IPS-20b (cell line): Measurements from ENCODE around the gene TEX55.
"Not testable (repeated sequence)": the region's sequence is repeated elsewhere in the genome, so short reads cannot be mapped to it uniquely, and the experiment has no call there.

Experiments
- H3K27ac ChIP-seq: one replicate; pipeline ENCODE4 v1.5.1; 2013; ENCODE audit warnings: low read length
- H3K27me3 ChIP-seq: 2 replicates; pipeline ENCODE4 v1.6.1; 2013; ENCODE audit warnings: mild to moderate bottlenecking, low read length, inconsistent platforms; ENCODE audit not compliant: insufficient read depth
- H3K36me3 ChIP-seq: 2 replicates; pipeline ENCODE4 v1.6.1; 2013; ENCODE audit warnings: low read depth, mild to moderate bottlenecking, inconsistent platforms, low read length, moderate library complexity; ENCODE audit not compliant: insufficient read depth
- H3K4me1 ChIP-seq: 2 replicates; pipeline ENCODE4 v1.6.1; 2013; ENCODE audit warnings: mild to moderate bottlenecking, control low read depth, inconsistent platforms, low read length, moderate library complexity; ENCODE audit not compliant: insufficient read depth
- H3K4me3 ChIP-seq: 2 replicates; pipeline ENCODE4 v1.5.1; 2013; ENCODE audit warnings: mild to moderate bottlenecking, low read length, inconsistent platforms
- H3K9ac ChIP-seq: 2 replicates; pipeline ENCODE4 v1.6.1; 2013; ENCODE audit warnings: low read depth, mild to moderate bottlenecking, inconsistent platforms, low read length, moderate library complexity
- H3K9me3 ChIP-seq: 2 replicates; pipeline ENCODE4 v1.6.1; 2013; ENCODE audit warnings: mild to moderate bottlenecking, low read depth, low read length, inconsistent platforms; ENCODE audit not compliant: insufficient read depth

TEX55 gene

DNA sequence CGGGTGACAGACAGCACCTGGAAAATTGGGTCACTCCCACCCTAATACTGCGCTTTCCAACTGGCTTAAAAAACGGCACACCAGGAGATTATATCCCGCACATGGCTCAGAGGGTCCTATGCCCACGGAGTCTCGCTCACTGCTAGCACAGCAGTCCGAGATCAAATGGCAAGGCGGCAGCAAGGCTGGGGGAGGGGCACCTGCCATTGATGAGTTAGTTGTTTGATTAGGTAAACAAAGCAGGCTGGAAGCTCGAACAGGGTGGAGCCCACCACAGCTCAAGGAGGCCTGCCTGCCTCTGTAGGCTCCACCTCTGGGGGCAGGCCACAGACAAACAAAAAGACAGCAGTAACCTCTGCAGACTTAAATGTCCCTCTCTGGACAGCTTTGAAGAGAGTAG is 18.8 kb downstream of the TEX55 start:
- H3K4me3 ChIP-seq, H3K27me3 ChIP-seq, H3K9ac ChIP-seq: not testable (repeated sequence)

DNA sequence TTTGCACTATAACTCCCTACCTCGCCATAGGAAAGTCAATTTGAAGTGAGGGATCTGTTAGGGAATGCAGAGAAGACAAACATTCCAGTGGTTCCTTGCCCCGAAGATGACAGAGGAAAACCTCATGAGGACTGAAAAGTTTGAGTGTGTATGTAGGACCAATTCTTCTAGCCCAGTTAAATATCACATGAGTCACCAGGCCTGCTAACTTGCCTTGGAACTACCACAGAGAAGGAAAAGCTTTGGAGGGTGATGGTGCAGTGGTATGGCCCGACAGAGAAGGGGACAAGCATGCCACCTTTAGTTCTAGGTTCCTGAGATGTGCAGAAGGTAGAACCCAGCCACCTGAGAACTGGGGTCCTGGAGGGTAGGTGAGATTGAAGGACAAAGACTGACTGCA is 24.9 kb downstream of the TEX55 start:
- Histone ChIP-seq H3K27ac (no peak overlapping the region), H3K9ac (no peak overlapping the region), H3K4me3 (no peak overlapping the region), H3K9me3 (no peaks in the 10 kb centered on the region), H3K4me1 (no peaks in the 10 kb centered on the region), H3K36me3 (no peaks in the 10 kb centered on the region), H3K27me3 (0 out of 2 replicates have a peak, but pooled peaks cover 4% of the 10 kb centered on the region)

More for the DNA sequence above, 18.8 kb downstream of the TEX55 start:
- H3K4me1 ChIP-seq, H3K36me3 ChIP-seq, H3K27ac ChIP-seq: not testable (repeated sequence)
- peaks cover 26% of the 10 kb centered on the region for H3K9me3 ChIP-seq

DNA sequence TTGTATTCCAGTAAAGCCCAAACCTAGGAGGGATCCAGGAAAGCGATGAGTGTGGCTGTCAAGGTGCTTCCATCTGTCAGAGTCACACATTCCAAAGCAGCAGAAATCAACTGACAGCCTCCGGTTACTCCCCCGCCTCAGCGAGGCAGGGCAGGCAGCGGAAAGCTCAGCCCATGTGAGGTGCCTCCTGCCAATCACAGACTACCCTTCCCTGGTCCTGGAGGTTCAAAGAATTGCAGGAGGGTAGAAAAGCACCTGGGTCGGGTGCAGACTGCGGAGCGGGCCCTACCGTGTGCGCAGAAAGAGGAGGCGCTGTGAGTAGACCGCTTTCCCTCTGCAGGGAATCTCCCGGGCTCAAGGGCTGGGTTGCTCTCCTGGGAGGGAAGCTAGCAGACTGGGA is 27.4 kb downstream of the TEX55 start, which contains the start of gene UPK1B:
Gene UPK1B (plus strand): TSS at position 274 of the 400 bp plus-strand sequence. CDS start 13,144 bp downstream, outside the sequence.
- no peaks in the 10 kb centered on the region for H3K9me3 ChIP-seq
- H3K4me3 ChIP-seq: no peak within 1 kb of the TSS
- no peaks in the 10 kb centered on the region for H3K36me3 ChIP-seq
- 0 out of 2 replicates have a peak, but pooled peaks cover 4% of the 10 kb centered on the region for H3K27me3 ChIP-seq
- no peak within 1 kb of the TSS for H3K27ac ChIP-seq
- H3K9ac ChIP-seq: no peak within 1 kb of the TSS
- no peaks in the 10 kb centered on the region for H3K4me1 ChIP-seq

DNA sequence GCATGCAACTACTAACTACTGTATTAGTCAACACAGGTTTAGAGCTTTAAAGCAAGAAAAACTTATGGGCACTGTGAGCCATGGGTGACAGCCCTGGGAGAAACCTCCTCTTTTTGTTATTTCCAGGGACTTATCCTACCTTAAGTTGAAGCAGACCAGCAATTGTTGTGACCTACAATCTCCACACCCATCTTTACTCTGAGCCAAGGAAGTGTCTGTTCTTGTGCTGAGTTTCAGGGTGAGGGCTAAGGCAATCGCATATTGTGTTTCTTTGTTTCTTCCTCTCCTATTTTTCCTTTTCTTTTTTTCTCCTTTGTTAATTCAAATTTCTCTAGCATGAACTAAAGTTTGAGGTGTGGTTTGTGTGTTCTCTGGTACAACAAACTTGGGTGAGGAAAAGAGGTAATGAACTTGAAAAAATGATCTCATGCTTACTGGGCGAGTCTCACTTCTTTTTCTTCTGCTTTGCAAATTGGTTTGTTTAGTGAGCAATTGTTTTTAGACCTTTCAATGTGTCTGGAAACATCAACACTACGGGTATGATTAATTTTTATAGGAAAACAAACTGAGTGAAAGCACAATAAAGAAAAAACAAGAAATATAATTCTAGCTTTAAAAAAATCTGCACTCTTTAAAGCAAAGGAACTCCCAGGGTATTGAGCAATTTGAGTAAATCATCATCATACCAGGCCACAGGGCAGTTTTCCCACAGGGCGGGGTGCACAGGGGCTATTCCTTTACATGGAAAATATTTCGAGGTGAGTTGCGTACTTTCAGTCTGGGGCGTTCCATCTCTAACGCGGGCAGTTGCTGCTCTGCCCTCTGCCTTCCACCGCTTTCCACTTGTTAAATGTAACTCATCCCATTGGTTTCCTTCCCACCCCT is 30.1 kb downstream of the TEX55 start:
- no peaks in the 10 kb centered on the region for H3K4me1 ChIP-seq
- no peak overlapping the region for H3K4me3 ChIP-seq
- no peak overlapping the region for H3K9ac ChIP-seq
- H3K27me3 ChIP-seq: 0 out of 2 replicates have a peak, but pooled peaks cover 4% of the 10 kb centered on the region
- H3K27ac ChIP-seq: no peak overlapping the region
- H3K36me3 ChIP-seq: no peaks in the 10 kb centered on the region
- no peaks in the 10 kb centered on the region for H3K9me3 ChIP-seq

DNA sequence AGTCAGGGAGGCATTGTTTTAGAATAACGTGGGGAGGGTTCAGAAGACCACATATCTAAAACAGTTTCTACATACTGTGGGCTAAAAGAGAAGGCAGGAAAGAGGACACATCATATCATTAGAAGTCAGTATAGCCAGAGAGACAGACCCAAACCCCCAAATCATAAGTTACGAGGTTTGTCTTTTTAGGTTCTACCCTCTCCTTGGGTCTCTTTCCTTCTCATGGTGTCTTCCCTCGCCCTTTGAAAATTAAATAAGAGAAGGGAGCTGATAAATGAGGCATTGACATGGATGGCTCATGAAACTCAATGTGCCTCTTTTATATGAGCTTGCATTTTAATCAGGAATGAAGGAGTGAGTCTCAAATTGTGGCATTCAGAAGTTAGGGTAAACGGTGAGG is 30.8 kb downstream of the TEX55 start:
- Histone ChIP-seq H3K27me3 (0 out of 2 replicates have a peak, but pooled peaks cover 4% of the 10 kb centered on the region), H3K9ac (no peak overlapping the region), H3K4me3 (no peak overlapping the region), H3K27ac (no peak overlapping the region), H3K36me3 (no peaks in the 10 kb centered on the region), H3K4me1 (no peaks in the 10 kb centered on the region), H3K9me3 (no peaks in the 10 kb centered on the region)

DNA sequence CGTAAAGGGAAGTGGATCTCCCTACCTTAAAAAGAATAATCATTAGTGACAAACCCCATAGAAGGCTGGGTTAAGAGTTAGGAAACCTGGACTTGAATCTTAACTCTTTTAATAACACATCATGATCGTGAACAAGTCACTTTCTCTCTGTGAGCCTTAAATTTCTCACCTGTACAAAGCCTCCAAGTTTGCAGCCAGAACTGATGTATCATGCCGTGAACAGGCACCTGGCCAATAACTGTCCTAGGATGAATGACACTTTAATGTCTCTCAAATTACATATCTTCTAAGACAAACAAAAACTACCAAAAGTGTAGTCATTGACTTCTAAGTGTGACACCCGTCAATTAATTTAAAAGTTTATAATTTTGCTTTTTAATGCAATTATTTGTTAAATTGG is 31.4 kb downstream of the TEX55 start:
- Histone ChIP-seq H3K27ac (no peak overlapping the region), H3K27me3 (0 out of 2 replicates have a peak, but pooled peaks cover 4% of the 10 kb centered on the region), H3K4me3 (no peak overlapping the region)

DNA sequence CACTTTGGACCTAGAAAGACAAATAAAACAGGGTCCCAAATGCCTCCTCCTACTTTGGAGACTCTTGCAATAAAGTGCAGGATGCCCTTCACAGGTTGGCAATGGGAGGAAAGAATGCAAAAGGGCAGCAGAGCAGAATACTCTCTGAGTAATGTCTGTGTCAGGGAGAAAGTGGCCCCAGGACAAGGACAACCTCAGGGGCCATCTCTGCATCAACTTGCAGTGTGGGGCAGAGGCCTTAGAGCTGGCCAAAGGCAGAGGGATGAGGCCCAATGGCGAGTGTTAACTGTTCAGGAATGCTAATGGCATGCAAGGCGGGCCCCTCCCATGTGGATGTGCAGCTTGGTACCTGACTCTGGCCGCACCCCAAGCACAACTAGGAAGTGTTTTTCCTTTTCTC is 35.8 kb downstream of the TEX55 start:
- Histone ChIP-seq H3K27me3 (no peaks in the 10 kb centered on the region), H3K4me1 (no peaks in the 10 kb centered on the region), H3K4me3 (no peak overlapping the region), H3K9me3 (no peaks in the 10 kb centered on the region), H3K27ac (no peak overlapping the region), H3K36me3 (no peaks in the 10 kb centered on the region), H3K9ac (no peak overlapping the region)

More for the DNA sequence above, 31.4 kb downstream of the TEX55 start:
- Histone ChIP-seq H3K36me3 (no peaks in the 10 kb centered on the region), H3K4me1 (no peaks in the 10 kb centered on the region), H3K9ac (no peak overlapping the region), H3K9me3 (no peaks in the 10 kb centered on the region)

DNA sequence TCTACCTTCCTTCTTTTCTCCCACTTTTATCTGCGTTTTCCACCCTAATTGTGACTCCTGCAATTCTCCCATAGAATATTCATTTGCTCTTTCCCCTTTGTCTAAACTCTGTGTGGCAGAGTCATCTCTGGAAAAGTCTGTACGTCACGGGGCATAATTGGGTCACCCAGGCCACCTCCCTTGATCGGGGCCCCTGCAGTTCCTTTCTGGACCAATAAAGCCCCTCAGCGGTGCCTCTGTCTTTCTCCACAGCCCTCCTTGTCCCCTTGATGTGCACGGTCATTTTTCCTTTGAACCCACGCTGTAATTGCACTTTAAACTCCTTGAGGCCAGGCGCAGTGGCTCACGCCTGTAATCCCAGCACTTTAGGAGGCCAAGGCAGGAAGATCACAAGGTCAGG is 38.1 kb downstream of the TEX55 start:
- Histone ChIP-seq H3K9ac (no peak overlapping the region), H3K27ac (no peak overlapping the region), H3K4me1 (no peaks in the 10 kb centered on the region)

DNA sequence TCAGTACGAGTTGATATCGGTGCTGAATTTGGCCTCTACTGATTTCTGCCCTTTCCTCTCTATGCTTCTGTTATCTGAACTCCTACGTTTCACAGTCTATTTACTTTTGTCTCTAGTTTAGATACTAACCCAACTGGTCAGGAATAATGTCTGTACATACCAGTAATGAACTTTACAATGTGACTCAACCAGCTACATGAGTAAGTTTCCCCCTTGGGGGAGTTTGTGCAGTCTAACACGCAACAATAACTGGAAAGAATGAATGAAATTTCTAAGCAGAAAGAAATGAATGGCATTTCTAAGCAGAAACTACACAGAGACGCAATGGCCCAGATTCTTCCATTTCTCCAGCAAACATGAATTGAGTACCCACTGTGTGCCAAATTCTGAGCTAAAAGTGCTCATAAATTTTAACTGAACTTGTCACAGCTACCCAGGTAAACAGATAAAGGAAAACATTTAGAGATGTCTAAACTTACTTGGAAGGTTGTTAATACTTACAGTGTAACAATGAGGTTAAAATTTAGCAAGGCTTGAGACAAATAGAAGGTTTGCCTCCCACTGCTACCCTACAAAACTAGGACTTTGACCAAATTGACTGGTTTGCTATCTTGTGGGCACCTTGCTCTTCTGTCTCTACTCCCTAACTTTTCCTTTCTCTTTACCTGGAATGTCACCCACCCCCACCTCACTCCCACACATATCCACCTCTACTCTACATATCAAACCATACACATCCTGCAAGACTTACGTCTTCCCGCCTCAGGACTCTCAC is 39.0 kb downstream of the TEX55 start:
- no peaks in the 10 kb centered on the region for H3K9me3 ChIP-seq
- no peak overlapping the region for H3K9ac ChIP-seq
- no peak overlapping the region for H3K4me3 ChIP-seq
- H3K4me1 ChIP-seq: no peaks in the 10 kb centered on the region
- no peaks in the 10 kb centered on the region for H3K36me3 ChIP-seq
- no peak overlapping the region for H3K27ac ChIP-seq
- H3K27me3 ChIP-seq: no peaks in the 10 kb centered on the region

More for the DNA sequence above, 38.1 kb downstream of the TEX55 start:
- Histone ChIP-seq H3K36me3 (no peaks in the 10 kb centered on the region), H3K27me3 (no peaks in the 10 kb centered on the region), H3K4me3 (no peak overlapping the region), H3K9me3 (no peaks in the 10 kb centered on the region)

DNA sequence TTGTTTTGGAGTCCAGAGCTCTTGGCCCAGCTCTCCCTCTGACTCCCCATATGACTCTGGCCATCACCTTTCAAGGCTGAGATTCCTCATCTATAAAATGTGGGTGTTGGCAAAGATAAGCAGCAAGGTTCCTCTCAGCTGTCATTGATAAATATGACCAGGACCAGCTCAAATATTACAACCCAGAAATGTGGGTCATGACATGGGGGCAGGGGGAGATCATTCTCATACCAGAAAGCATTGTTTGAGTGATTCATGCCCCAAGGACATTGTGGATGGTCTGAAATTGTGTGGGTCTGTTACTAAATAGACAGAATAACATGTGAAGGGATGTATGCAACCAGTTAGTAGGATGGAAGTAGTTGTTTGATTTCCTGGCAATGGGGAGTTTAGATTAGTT is 41.3 kb downstream of the TEX55 start:
- H3K27me3 ChIP-seq: no peaks in the 10 kb centered on the region
- H3K9me3 ChIP-seq: no peaks in the 10 kb centered on the region
- H3K4me3 ChIP-seq: no peak overlapping the region
- no peak overlapping the region for H3K9ac ChIP-seq
- no peak overlapping the region for H3K27ac ChIP-seq
- no peaks in the 10 kb centered on the region for H3K4me1 ChIP-seq
- no peaks in the 10 kb centered on the region for H3K36me3 ChIP-seq

DNA sequence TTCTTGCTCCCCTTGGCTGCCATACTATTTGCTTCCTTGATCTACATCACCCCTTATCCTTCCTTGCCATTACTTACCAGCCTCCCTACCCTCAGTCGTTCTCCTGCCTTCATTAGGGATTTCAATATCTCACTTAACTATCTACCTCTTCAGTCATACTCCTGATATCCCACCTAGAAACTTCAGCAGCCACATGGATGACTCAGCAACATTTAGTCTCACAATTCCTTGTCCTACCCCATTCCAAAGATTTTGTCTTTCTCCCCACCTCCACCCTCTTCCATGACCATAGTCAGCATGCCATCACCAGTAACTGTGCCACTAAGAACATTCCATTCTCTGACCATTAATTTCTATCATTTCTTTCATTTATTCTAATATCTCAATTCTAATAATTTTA is 45.8 kb downstream of the TEX55 start:
- Histone ChIP-seq H3K9me3 (no peaks in the 10 kb centered on the region), H3K4me1 (no peaks in the 10 kb centered on the region), H3K9ac (no peak overlapping the region), H3K36me3 (no peaks in the 10 kb centered on the region), H3K27ac (no peak overlapping the region), H3K27me3 (no peaks in the 10 kb centered on the region), H3K4me3 (no peak overlapping the region)
